Tibial nerve (tissue), 4 donors: ENCODE measurements around the gene SLAMF1.

Experiments
- CTCF ChIP-seq, 5 experiments: fragments of 200-600 bp in 3 of 5; fragments of 450-650 bp in 2 of 5; sonication (generic) in 3 of 5; IDR thresholded peaks; one replicate each; pipeline ENCODE4 v1.5.1; 2016 to 2019; ENCODE audit warnings: antibody characterized with exemption in 5 of 5, mild to moderate bottlenecking in 3 of 5, moderate library complexity in 2 of 5
- EP300 ChIP-seq, 2 donors: sonication (generic); formaldehyde crosslinking; IDR thresholded peaks; one replicate each; pipeline ENCODE4 v1.6.1; 2017; ENCODE audit warnings: antibody characterized with exemption in 2 of 2, mild to moderate bottlenecking in 1 of 2
- POLR2A ChIP-seq, 2 donors: fragments of 450-650 bp; IDR thresholded peaks; one replicate each; pipeline ENCODE4 v1.6.1; 2017; ENCODE audit warnings: antibody characterized with exemption in 2 of 2, mild to moderate bottlenecking in 2 of 2, moderate library complexity in 2 of 2

GRCh38 chr1:160577671-160578070 lies 69.2 kb downstream of the SLAMF1 start:
- TF ChIP-seq POLR2A (IDR thresholded peaks at IDR 0.05) (no peak), CTCF (IDR thresholded peaks at IDR 0.05) (no peak), EP300 (IDR thresholded peaks at IDR 0.05) (no peak)
